Endothelial cell of umbilical vein (primary cell): ENCODE data around the gene ICAM5.
"Not testable (repeated sequence)": the region's sequence is repeated elsewhere in the genome, so short reads cannot be mapped to it uniquely, and the experiment has no call there.

ENCODE experiments used
- EZH2 ChIP-seq: IDR thresholded peaks from 2 replicates; pipeline ENCODE4 v1.6.1; 2012; ENCODE audit warnings: borderline replicate concordance, low read depth, mild to moderate bottlenecking, moderate library complexity, low read length, inconsistent platforms; ENCODE audit not compliant: severe bottlenecking
- GATA2 ChIP-seq: IDR thresholded peaks from 2 replicates; pipeline ENCODE4 v1.7.0; 2011; ENCODE audit warnings: low read depth, mild to moderate bottlenecking, moderate library complexity, mixed read lengths, low read length; ENCODE audit not compliant: insufficient read length, insufficient read depth
- POLR2A ChIP-seq: IDR thresholded peaks from 2 replicates; pipeline ENCODE4 v1.6.1; 2012; ENCODE audit warnings: low read depth, mild to moderate bottlenecking, control low read depth, low read length
- POLR2AphosphoS5 ChIP-seq: IDR thresholded peaks from 2 replicates; pipeline ENCODE4 v1.6.1; 2012; ENCODE audit warnings: low read depth, mild to moderate bottlenecking, control low read depth, low read length, moderate library complexity; ENCODE audit not compliant: insufficient read depth
- TF ChIP-seq, protein P1 (sequence below), 2 donors: IDR thresholded peaks; 1 replicate in 1 of 2; 2 replicates in 1 of 2; pipeline ENCODE4 v1.5.1; 2011; ENCODE audit warnings: low read length in 2 of 2, mild to moderate bottlenecking in 2 of 2, moderate library complexity in 2 of 2, control low read depth in 1 of 2, inconsistent platforms in 1 of 2, low read depth in 1 of 2; ENCODE audit not compliant: insufficient read depth in 1 of 2; ENCODE audit errors: extremely low read depth in 1 of 2

- TF ChIP-seq, protein P1, sequence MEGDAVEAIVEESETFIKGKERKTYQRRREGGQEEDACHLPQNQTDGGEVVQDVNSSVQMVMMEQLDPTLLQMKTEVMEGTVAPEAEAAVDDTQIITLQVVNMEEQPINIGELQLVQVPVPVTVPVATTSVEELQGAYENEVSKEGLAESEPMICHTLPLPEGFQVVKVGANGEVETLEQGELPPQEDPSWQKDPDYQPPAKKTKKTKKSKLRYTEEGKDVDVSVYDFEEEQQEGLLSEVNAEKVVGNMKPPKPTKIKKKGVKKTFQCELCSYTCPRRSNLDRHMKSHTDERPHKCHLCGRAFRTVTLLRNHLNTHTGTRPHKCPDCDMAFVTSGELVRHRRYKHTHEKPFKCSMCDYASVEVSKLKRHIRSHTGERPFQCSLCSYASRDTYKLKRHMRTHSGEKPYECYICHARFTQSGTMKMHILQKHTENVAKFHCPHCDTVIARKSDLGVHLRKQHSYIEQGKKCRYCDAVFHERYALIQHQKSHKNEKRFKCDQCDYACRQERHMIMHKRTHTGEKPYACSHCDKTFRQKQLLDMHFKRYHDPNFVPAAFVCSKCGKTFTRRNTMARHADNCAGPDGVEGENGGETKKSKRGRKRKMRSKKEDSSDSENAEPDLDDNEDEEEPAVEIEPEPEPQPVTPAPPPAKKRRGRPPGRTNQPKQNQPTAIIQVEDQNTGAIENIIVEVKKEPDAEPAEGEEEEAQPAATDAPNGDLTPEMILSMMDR (IDR thresholded peaks at IDR 0.05; ENCODE audit: extremely low read depth in 1 of 2, insufficient read depth in 1 of 2, low read depth in 1 of 2, low read length in 2 of 2) = not testable (repeated sequence)
- not testable (repeated sequence) for TF ChIP-seq GATA2, POLR2AphosphoS5, POLR2A, EZH2
These were observed 47.8 kb upstream of the ICAM5 start for GRCh38 chr19:10241826-10242449.
